ENCODE measurements around the gene USP34.
A peak's percentile ranks its signal among the peaks of the same experiment; 100 is the strongest.
"Not testable (repeated sequence)": the region's sequence is repeated elsewhere in the genome, so short reads cannot be mapped to it uniquely, and the experiment has no call there.

USP34 gene

GRCh38 chr2:61470965-61471904, at the start of gene USP34:
Gene USP34, minus strand, starts transcription at chr2:61471087. Its CDS starts 395 bp downstream, at chr2:61470692.
- peak; percentile 90 for DNase-seq

GRCh38 chr2:61520261-61520660, 49.4 kb upstream of the USP34 start:
- DNase-seq, result no peak

- no peak for DNase-seq
Observed at GRCh38 chr2:61512768-61513398, 42.0 kb upstream of the USP34 start.

GRCh38 chr2:61510674-61511671, 40.1 kb upstream of the USP34 start:
- no peak for DNase-seq

- DNase-seq, result no peak
Observed at GRCh38 chr2:61504949-61505348, 34.1 kb upstream of the USP34 start.

- no peak for DNase-seq
Observed at GRCh38 chr2:61499060-61499459, 28.2 kb upstream of the USP34 start.

GRCh38 chr2:61493523-61493942, 22.6 kb upstream of the USP34 start:
- DNase-seq, result no peak

GRCh38 chr2:61492476-61492875, 21.6 kb upstream of the USP34 start:
- DNase-seq, result no peak

GRCh38 chr2:61485281-61485680, 14.4 kb upstream of the USP34 start:
- DNase-seq, result no peak

- DNase-seq, result no peak
Observed at GRCh38 chr2:61478086-61478485, 7.2 kb upstream of the USP34 start.

GRCh38 chr2:61476929-61477589, 6.2 kb upstream of the USP34 start:
- DNase-seq, result not testable (repeated sequence)

- no peak for DNase-seq
Observed at GRCh38 chr2:61471905-61472805, 1.3 kb upstream of the USP34 start.

GRCh38 chr2:61470122-61470951, 550 bp downstream of the USP34 start:
- peak; percentile 85 for DNase-seq

GRCh38 chr2:61469424-61470121, 1.3 kb downstream of the USP34 start:
- DNase-seq, result no peak

- not testable (repeated sequence) for DNase-seq
Observed at GRCh38 chr2:61468231-61468630, 2.7 kb downstream of the USP34 start.

- no peak for DNase-seq
Observed at GRCh38 chr2:61465045-61465444, 5.8 kb downstream of the USP34 start.

- no peak for DNase-seq
Observed at GRCh38 chr2:61463769-61464475, 7.0 kb downstream of the USP34 start.

GRCh38 chr2:61461404-61461803, 9.5 kb downstream of the USP34 start:
- DNase-seq, result no peak

GRCh38 chr2:61460163-61460562, 10.7 kb downstream of the USP34 start:
- no peak for DNase-seq

All from stimulated activated CD4-positive, alpha-beta T cell treated with anti-CD3 and anti-CD28 coated beads, Interleukin-4, amount 100 ng/mL, for 1 hour (primary cell).